SK-N-SH (cell line): Measurements from ENCODE around the gene DCLK1. TPM values are rescaled to one million over a fixed set of nuclear protein-coding genes. Genes with fewer than 3 reads are reported as not detected.

Experiments used
- CTCF ChIA-PET: fragments of 300-600, 350-600 bp; formaldehyde crosslinking; extraction: SDS; loops from one replicate; lab custom pipeline; 2021; lab: Yijun Ruan, JAX
- POLR2A ChIA-PET: fragments of 350-600 bp; sonication (Branson Sonifier 250); formaldehyde crosslinking; extraction: SDS; loops from one replicate; lab custom pipeline; 2020; ENCODE audit warnings: antibody characterized with exemption, inconsistent platforms; lab: Yijun Ruan, JAX
- DNase-seq: peaks from one replicate; pipeline ENCODE4 v3.0.0; 2012
- H2AFZ ChIP-seq: fragments of 200-600 bp; sonication (generic); 2 replicates; pipeline ENCODE4 v1.8.1; 2016; ENCODE audit warnings: antibody characterized with exemption, mild to moderate bottlenecking, low read depth
- H3F3A ChIP-seq: fragments of 200-600 bp; sonication (generic); replicated peaks from 2 replicates; pipeline ENCODE3; 2016; ENCODE audit warnings: antibody characterized with exemption, mild to moderate bottlenecking; ENCODE audit not compliant: insufficient read depth
- H3K27ac ChIP-seq, 2 experiments: fragments of 200-500 bp in 1 of 2; fragments of 200-600 bp in 1 of 2; sonication (Bioruptor generic) in 1 of 2; sonication (generic), shearing (Covaris generic) in 1 of 2; 2 replicates each; pipeline versions ENCODE4 v1.5.1 to v1.6.1; 2014 to 2016; ENCODE audit warnings: low read depth in 2 of 2, inconsistent platforms in 1 of 2, low read length in 1 of 2, mild to moderate bottlenecking in 1 of 2, mixed read lengths in 1 of 2
- H3K27me3 ChIP-seq: fragments of 200-600 bp; sonication (generic), shearing (Covaris generic); 2 replicates; pipeline ENCODE4 v1.6.1; 2016; ENCODE audit warnings: mixed run types; ENCODE audit not compliant: insufficient read depth
- H3K36me3 ChIP-seq, 2 experiments: fragments of 200-500 bp in 1 of 2; fragments of 200-600 bp in 1 of 2; sonication (Bioruptor generic) in 1 of 2; sonication (generic) in 1 of 2; replicated peaks in 1 of 2; 2 replicates each; pipeline versions ENCODE3 to v1.5.1; 2014 to 2016; ENCODE audit warnings: low read length in 1 of 2, mild to moderate bottlenecking in 1 of 2; ENCODE audit not compliant: insufficient read depth in 2 of 2, control insufficient read depth in 1 of 2
- H3K4me1 ChIP-seq, 2 experiments: fragments of 200-500 bp in 1 of 2; fragments of 200-600 bp in 1 of 2; sonication (Bioruptor generic) in 1 of 2; sonication (generic), shearing (Covaris generic) in 1 of 2; 2 replicates each; pipeline versions ENCODE4 v1.5.1 to v1.6.1; 2014 to 2016; ENCODE audit warnings: low read depth in 1 of 2, low read length in 1 of 2, mixed run types in 1 of 2; ENCODE audit not compliant: insufficient read depth in 2 of 2, control insufficient read depth in 1 of 2
- H3K4me2 ChIP-seq: fragments of 200-600 bp; sonication (generic), shearing (Covaris generic); 2 replicates; pipeline ENCODE4 v1.6.1; 2017; ENCODE audit warnings: mixed run types
- H3K4me3 ChIP-seq, 2 experiments: fragments of 200-500 bp in 1 of 2; fragments of 200-600 bp in 1 of 2; sonication (Bioruptor generic) in 1 of 2; sonication (generic), shearing (Covaris generic) in 1 of 2; 2 replicates each; pipeline versions ENCODE4 v1.5.1 to v1.8.1; 2014 to 2016; ENCODE audit warnings: low read depth in 2 of 2, inconsistent platforms in 1 of 2, low read length in 1 of 2, mild to moderate bottlenecking in 1 of 2, mixed read lengths in 1 of 2, moderate library complexity in 1 of 2
- H3K79me2 ChIP-seq: fragments of 200-600 bp; sonication (generic); 2 replicates; pipeline ENCODE4 v1.8.1; 2017; ENCODE audit warnings: mild to moderate bottlenecking; ENCODE audit not compliant: insufficient read depth
- H3K9ac ChIP-seq: fragments of 200-600 bp; sonication (generic); 2 replicates; pipeline ENCODE4 v1.6.1; 2017; ENCODE audit warnings: mixed run types
- H3K9me2 ChIP-seq: fragments of 200-600 bp; sonication (generic); 2 replicates; pipeline ENCODE4 v1.6.1; 2017; ENCODE audit warnings: mixed run types
- H3K9me3 ChIP-seq: fragments of 200-600 bp; sonication (generic); 2 replicates; pipeline ENCODE4 v1.6.1; 2017; ENCODE audit warnings: mixed run types, mild to moderate bottlenecking, moderate library complexity
- H4K20me1 ChIP-seq: fragments of 200-600 bp; sonication (generic); 2 replicates; pipeline ENCODE4 v1.6.1; 2017; ENCODE audit warnings: mild to moderate bottlenecking, mixed run types; ENCODE audit not compliant: insufficient read depth
- EZH2phosphoT487 ChIP-seq: fragments of 200-600 bp; sonication (generic); IDR thresholded peaks from 2 replicates; pipeline ENCODE4 v1.6.1; 2017; ENCODE audit warnings: low read depth, mixed run types, mild to moderate bottlenecking, antibody characterized with exemption, moderate library complexity, borderline replicate concordance
- FOXJ3 ChIP-seq: sonication (generic); formaldehyde crosslinking; IDR thresholded peaks from 2 replicates; pipeline ENCODE4 v1.5.1; 2020; ENCODE audit warnings: mild to moderate bottlenecking, missing genetic modification reagents
- FOXM1 ChIP-seq: IDR thresholded peaks from 2 replicates; pipeline ENCODE4 v1.4.0; 2012; ENCODE audit warnings: low read depth, mild to moderate bottlenecking
- JUND ChIP-seq: IDR thresholded peaks from 2 replicates; pipeline ENCODE4 v1.4.0; 2012
- NRF1 ChIP-seq: IDR thresholded peaks from 2 replicates; pipeline ENCODE4 v1.6.1; 2012; ENCODE audit warnings: low read depth, mild to moderate bottlenecking, low read length
- PBX3 ChIP-seq: IDR thresholded peaks from 2 replicates; pipeline ENCODE4; 2012
- REST ChIP-seq: IDR thresholded peaks from 2 replicates; pipeline ENCODE4 v1.6.1; 2012; ENCODE audit warnings: mild to moderate bottlenecking, low read depth, low read length, moderate library complexity
- TEAD4 ChIP-seq: IDR thresholded peaks from 2 replicates; pipeline ENCODE4 v1.4.0; 2012; ENCODE audit warnings: mild to moderate bottlenecking, borderline replicate concordance; ENCODE audit not compliant: insufficient read depth
- USF1 ChIP-seq: IDR thresholded peaks from 2 replicates; pipeline ENCODE4 v1.4.0; 2012; ENCODE audit warnings: low read depth, borderline replicate concordance
- WGBS: methylation state at CpG from one replicate; pipeline ENCODE4 v1.1.6; 2017; ENCODE audit warnings: low lambda C conversion rate; 5-methylcytosine and 5-hydroxymethylcytosine counted together
- polyA plus RNA-seq, 3 experiments: library from polyadenylated mRNA; depleted of rRNA; stranded (reverse); fragments of >200 nt; gene quantifications; 2 replicates each; pipeline ENCODE4 v1.2.3, GENCODE V29; 2012

DCLK1 gene
- polyA plus RNA-seq, 1 of the 3 experiments (the other 2 are of a cell fraction), result 1.1 TPM

- Histone ChIP-seq H3K27me3 (no peaks in the 10 kb centered on the region), H3K27ac (no peak overlapping the region), H3K9me2 (no peaks in the 10 kb centered on the region), H3K4me3 (no peak overlapping the region), H2AFZ (no peak overlapping the region), H3K4me2 (no peak overlapping the region), H3K79me2 (no peaks in the 10 kb centered on the region), H3K9ac (no peak overlapping the region), H3K36me3 (no peaks in the 10 kb centered on the region), H3K4me1 (no peaks in the 10 kb centered on the region), H3K9me3 (no peaks in the 10 kb centered on the region), H3F3A (no peaks in the 10 kb centered on the region), H4K20me1 (no peaks in the 10 kb centered on the region)
- CTCF ChIA-PET, result interaction anchor here (1.5 kb wide), 1 partner anchor 14 kb away, joined by 5 read pairs; no protein-coding TSS in a partner anchor
- POLR2A ChIA-PET, result no interaction called here
- WGBS, result 44% methylated on average over 2 of the region's 2 CpGs
- TF ChIP-seq FOXM1 (no peak), PBX3 (no peak), NRF1 (no peak)
- DNase-seq, result no peak
Measured at GRCh38 chr13:35736876-35737275, 394.3 kb downstream of the DCLK1 start.

DNA sequence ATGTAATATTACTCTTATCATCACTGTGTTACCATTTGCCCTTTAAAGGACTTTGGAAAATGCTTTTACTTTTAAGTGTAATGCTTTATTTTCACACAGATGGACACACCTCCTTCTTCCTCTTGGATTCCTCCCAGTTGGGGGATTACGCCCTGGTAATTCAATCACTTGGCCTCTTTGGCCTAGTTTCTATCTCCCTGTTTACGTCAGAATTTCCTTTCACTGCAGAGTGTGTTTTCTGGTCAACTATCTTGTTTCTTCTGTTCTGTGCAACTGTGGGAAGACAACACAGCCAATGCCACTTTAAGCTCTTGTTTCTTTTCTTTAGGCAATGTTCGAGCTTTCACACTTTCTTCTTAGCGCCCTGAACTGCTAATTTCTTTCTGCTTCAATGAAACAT is 397.4 kb downstream of the DCLK1 start:
- H3K4me2 ChIP-seq, result no peak overlapping the region
- no peak overlapping the region for H3K27ac ChIP-seq
- ChIA-PET POLR2A (no interaction called here), CTCF (no interaction called here)
- no peak for DNase-seq
- H3K9me2 ChIP-seq, result no peaks in the 10 kb centered on the region
- no peaks in the 10 kb centered on the region for H3F3A ChIP-seq
- WGBS, result 70% methylated on average over 4 of the region's 4 CpGs
- no peaks in the 10 kb centered on the region for H3K79me2 ChIP-seq
- H4K20me1 ChIP-seq, result no peaks in the 10 kb centered on the region
- H3K9ac ChIP-seq, result no peak overlapping the region
- no peaks in the 10 kb centered on the region; a peak in 1 of 4 replicates for H3K4me1 ChIP-seq
- TF ChIP-seq REST (no peak), USF1 (no peak), EZH2phosphoT487 (no peak), JUND (no peak), TEAD4 (no peak), FOXJ3 (CRISPR knock-in tag) (no peak)
- no peak overlapping the region for H2AFZ ChIP-seq
- H3K4me3 ChIP-seq, result no peak overlapping the region
- H3K36me3 ChIP-seq, result no peaks in the 10 kb centered on the region
- H3K27me3 ChIP-seq, result no peaks in the 10 kb centered on the region
- H3K9me3 ChIP-seq, result no peaks in the 10 kb centered on the region
